COLO668 (cell line): ENCODE measurements around the gene ITGA2.
A peak's percentile ranks its signal among the peaks of the same experiment; 100 is the strongest.
"Not testable (repeated sequence)": the region's sequence is repeated elsewhere in the genome, so short reads cannot be mapped to it uniquely, and the experiment has no call there.

Experiments
- DNase-seq: peaks from one replicate; lab custom pipeline; 2025; ENCODE audit not compliant: unreplicated experiment; lab: John Stamatoyannopoulos, UW

The ITGA2 gene

DNA sequence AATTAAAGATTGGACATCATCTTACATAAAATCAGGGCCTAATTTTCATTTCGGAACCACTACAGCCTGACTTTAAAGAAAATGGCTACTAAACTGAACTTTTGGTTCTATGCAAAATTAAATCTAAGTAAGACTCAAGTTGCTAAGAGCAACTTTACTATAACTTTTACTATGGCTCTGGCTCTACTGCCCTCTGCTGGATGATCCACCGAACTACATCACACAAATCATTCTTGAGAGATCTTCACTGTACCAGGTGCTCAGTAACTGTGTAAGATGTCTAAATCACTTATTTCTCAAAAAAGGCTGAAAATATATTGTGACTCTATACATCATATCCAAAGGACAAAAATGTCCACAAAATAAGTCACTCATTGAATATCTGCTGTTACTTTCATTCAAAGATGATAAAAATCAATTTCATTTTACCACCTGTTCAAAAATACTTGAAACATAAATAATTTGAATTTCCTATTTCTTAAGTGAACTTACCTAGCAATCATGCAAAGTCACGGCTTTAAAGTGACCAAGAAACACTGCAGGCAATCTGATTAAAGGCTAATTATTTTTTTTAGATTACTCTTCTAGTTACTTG lies 106.9 kb downstream of the ITGA2 start:
- peak; percentile 16 for DNase-seq

GRCh38 chr5:53099546-53099945 lies 110.4 kb downstream of the ITGA2 start:
- DNase-seq: no peak

DNA sequence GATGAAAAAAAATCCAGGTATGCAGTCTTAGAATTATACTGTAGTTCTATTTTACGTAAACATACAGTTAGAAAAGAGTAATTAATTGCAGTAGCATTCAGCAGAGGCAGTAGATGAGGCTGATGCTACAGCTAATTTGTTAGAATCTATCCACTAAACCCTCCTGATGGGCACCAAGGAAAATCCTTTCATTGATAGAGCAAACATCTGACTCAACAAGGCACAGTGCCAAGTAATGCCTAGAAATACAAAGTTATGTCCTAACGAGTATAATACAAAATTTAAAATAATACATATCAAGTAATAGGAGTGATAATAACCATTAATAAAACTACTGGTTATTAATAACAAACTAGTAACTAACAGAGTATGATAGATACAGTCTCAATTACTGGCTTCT lies 111.5 kb downstream of the ITGA2 start:
- DNase-seq: no peak

DNA sequence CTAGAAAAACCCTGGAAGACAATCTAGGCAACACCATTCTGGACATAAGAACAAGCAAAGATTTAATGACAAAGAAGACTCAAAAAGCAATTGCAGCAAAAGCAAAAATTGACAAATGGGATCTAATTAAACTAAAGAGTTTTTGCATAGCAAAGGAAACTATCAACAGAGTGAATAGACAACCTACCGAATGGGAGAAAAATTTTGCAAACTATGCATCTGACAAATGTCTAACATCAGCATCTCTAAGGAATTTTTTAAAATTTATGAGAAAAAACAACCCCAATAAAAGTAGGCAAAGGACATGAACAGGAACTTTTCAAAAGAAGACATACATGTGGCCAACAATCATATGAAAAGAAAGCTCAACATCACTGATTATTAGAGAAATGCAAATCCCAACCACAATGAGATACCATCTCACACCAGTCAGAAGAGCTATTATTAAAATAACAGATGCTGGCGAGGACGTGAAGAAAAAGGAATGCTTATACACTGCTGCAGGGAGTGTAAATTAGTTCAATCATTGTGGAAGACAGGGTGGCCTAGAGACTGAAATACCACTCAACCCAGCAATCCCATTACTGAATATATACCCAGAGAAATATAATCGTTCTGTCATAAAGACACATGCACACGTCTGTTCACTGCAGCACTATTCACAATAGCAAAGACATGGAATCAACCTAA lies 116.6 kb downstream of the ITGA2 start:
- DNase-seq: no peak

- no peak for DNase-seq
These were observed 119.9 kb downstream of the ITGA2 start for GRCh38 chr5:53109056-53109442.

- DNase-seq: peak; percentile 88
These were observed 120.4 kb downstream of the ITGA2 start, which contains the start of gene MOCS2 for GRCh38 chr5:53109443-53110127. Gene MOCS2 (minus strand): TSS chr5:53109757. CDS start chr5:53107174, 2,583 bp downstream.

DNA sequence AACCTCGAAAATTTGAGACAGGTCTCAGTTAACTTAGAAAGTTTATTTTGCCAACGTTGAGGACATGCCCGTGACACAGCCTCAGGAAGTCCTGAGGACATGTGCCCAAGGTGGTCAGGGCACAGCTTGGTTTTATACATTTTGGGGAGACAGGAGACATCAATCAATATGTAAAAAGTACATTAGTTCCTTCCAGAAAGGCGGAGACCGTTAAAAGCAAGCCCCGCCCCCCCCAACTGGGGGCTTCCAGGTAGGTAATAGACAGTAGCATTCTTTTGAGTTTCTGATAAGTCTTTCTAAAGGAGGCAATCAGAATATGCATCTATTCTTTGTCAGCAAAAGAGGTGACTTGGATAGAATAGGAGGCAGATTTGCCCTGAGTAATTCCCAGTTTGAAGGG lies 121.0 kb downstream of the ITGA2 start:
- DNase-seq: no peak

GRCh38 chr5:53111139-53111538 lies 122.0 kb downstream of the ITGA2 start:
- no peak for DNase-seq

GRCh38 chr5:53112307-53112706 lies 123.2 kb downstream of the ITGA2 start:
- not testable (repeated sequence) for DNase-seq

DNA sequence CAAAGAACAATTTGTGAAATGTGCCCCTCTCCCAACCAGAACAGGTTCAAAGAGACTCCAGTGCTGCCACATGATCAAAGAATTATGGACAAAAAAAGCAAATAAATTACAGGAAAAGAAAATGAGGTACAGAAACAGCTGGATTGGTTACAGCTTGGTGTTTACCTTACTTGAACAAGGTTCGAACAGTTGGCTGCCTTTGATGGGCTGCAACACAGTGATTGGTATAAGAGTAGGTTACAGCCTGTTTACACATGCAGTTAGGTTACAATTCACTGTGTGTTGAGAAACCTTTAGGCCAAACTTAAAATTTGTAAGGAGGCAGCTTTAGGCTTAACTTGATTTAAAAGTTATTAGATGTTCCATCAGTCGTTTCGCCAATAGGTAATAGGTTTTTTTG lies 123.8 kb downstream of the ITGA2 start:
- DNase-seq: no peak

DNA sequence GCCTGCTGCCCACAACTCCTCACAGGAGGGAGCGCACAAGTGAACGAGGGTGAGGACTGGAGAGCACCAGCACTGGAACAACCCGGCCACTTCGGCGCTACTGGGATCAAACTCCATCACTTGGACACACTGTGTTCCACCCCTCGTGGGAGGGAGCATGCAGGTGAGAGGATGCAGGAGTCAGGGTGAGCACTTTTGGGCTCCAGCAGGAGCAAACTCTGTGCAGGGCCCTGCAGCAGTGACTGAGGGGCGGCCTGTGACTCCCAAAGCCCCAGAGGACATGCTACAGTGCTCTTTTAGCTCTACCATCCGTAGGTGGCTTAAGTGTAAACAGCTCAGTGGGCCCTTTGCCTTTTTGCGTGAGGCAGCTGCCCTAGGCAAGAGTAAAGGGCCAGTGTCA lies 124.8 kb downstream of the ITGA2 start:
- no peak for DNase-seq

- DNase-seq: no peak
These were observed 125.8 kb downstream of the ITGA2 start for GRCh38 chr5:53114988-53115387.

DNA sequence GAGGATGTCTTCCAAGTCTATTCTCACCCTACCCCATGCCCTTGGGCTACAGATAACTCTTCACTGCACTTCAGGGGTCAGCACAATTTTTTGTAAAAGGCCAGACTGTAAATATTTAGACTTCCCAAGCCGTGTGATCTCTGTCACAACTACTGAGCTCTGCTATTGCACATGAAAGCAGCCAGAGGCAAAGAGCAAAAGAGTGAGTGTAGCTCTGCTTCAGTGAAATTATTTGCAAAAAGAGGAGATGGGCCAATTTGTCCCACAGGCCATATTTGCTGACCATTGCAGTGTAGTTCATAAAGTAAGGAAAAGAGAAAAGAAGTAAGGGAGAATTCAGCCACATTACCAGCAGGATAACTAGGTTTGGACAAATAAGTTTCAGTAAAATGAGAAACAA lies 127.4 kb downstream of the ITGA2 start:
- no peak for DNase-seq

DNA sequence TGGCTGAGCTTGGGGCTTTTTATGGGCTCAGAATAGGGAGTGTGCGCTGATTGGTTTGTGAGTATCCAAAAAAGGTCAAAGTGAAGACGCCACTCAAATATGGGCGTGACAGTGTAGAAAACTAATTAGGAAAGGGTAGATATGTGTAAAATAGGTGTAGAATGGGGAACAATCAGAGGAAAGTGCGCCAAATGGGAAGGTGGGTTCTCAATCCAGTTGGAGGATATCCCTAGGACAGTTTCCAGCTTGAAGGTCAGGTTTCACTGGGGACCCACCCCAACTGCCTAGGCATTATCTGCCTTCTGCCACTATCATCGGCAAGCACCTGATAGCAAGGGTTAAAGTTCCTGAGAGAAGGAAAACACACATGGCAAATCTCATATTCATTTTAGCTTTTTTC lies 129.7 kb downstream of the ITGA2 start:
- DNase-seq: no peak

- DNase-seq: no peak
These were observed 131.0 kb downstream of the ITGA2 start for GRCh38 chr5:53120165-53120564.

DNA sequence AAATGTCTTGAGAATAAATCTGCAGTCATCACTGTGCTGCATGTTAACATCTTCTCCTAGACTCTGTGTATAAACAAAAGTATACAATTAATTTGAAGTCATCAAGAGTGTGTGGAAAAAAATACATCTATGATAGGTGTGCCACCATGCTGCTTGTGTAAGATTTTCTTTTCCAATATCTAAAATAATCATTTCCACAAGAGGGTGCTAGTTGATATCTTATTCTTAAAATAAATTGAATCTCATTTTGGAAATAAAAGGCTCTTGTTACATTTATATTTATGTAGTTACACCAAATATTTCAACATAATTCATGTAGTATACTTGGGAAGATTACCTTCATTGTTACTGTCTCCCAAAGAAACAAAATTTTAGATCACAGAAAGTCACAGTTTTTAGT lies 134.6 kb downstream of the ITGA2 start:
- no peak for DNase-seq

DNA sequence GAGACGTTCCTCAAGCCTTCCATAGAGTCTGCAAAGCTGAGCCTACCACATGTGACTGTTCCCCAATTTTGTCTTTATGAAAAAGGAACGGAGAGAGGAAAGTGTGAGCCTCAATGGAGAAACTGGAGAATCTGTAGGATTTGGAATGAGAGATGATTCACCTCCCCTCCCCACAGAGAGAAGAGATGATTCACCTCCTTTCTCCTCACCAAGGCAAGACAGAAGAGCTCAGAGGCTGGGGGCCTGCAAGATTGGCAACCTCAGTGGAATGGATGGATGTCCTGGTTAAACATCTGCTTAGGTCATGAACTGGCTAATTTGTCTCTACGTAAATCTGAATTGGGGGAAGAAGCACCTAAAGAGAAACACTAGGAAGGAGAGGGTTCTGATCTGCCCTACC lies 137.4 kb downstream of the ITGA2 start:
- no peak for DNase-seq

DNA sequence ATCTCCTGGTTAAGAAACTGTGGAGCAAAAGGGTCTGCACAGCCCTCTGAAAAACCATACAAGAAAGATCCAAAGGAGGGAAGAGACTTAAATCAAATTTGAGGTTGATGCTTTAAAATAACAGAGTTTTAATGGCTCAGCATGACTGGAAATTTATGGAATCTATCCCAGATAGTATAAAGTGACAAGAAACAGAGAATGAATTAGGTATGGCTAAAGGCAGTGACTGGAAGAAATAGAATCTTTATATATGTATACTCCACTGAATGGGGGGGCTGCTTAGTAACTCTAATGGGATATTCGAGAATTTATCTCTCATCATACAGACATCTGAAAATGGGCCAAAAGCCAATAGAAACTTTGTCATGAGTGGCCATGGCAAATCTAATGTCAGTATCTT lies 138.0 kb downstream of the ITGA2 start:
- DNase-seq: no peak

- DNase-seq: no peak
These were observed 139.3 kb downstream of the ITGA2 start for GRCh38 chr5:53128481-53128880.

DNA sequence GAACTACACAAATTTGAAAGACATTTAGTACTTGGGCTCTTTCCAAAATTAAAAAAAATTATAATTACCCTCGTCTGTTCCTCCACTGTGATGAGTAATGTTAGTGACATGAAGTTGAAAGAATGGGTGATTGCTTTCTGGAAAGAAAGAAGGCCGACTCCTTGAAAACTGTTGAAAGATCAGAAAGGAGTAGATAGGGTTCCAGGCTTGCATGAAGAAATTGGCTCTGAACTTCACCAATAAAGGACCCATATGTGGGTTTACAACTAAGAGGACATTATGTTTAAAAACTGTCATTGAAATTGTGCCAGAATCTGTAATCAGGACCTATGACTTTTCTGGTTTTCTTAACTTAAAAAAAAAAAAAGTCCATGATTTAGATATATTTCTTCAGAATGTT lies 141.1 kb downstream of the ITGA2 start:
- no peak for DNase-seq

DNA sequence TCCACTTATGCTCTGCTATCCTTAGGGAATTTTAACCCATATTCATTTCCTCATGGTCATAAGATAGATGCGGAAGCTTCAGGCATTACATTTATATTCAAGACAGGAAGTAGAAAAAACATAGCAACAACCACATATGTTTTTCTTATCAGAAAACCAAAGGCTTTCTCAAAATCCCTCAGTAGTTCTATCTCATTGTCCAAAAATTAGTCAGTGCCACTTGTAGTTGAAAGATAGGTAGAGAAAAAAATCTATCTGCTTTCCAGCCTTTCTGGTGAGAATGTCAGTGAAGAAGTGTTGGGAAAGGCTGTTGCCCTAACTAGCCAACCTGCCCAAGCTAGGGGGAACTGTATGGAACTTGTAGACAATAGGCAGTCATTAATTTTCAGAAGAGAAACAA lies 143.9 kb downstream of the ITGA2 start:
- no peak for DNase-seq
